ENCODE data around the gene DEPP1. TPM values are rescaled to one million over a fixed set of nuclear protein-coding genes. Genes with fewer than 3 reads are reported as not detected.

Gene DEPP1
- total RNA-seq, 1 donor from 2014 or later = 309 TPM

- Histone ChIP-seq H3K9me3 (no peaks in the 10 kb centered on the region), H3K4me1 (no peaks in the 10 kb centered on the region), H3K4me3 (no peak overlapping the region), H3K36me3 (peaks cover 0 to 4% of the 10 kb centered on the region in 2 donors), H3K27me3 (no peaks in the 10 kb centered on the region), H3K27ac (no peak overlapping the region)
- peak in 1 of 2 donors; percentile 25 for DNase-seq (ENCODE audit: low spot score in 2 of 2)
- intact Hi-C loops (cut with DNase I) = loop anchor here (2.0 kb wide), 1 partner anchor 15 kb away; no protein-coding TSS in a partner anchor
- no peak for TF ChIP-seq CTCF (IDR thresholded peaks at IDR 0.05)
These were observed 26.9 kb downstream of the DEPP1 start for GRCh38 chr10:44951576-44952226.

GRCh38 chr10:44950326-44951225 is 28.0 kb downstream of the DEPP1 start:
- Histone ChIP-seq H3K27ac (no peak overlapping the region), H3K27me3 (no peaks in the 10 kb centered on the region), H3K4me1 (no peaks in the 10 kb centered on the region), H3K4me3 (no peak overlapping the region), H3K9me3 (no peaks in the 10 kb centered on the region), H3K36me3 (peaks cover 0 to 4% of the 10 kb centered on the region in 2 donors)
- peak in 1 of 2 donors; percentile 48 for DNase-seq (ENCODE audit: low spot score in 2 of 2)
- intact Hi-C loops (cut with DNase I) = loop anchor here (2.0 kb wide), 1 partner anchor 14 kb away; no protein-coding TSS in a partner anchor
- no peak for TF ChIP-seq CTCF (IDR thresholded peaks at IDR 0.05)

GRCh38 chr10:44949915-44950314 is 28.7 kb downstream of the DEPP1 start:
- Histone ChIP-seq H3K4me1 (no peaks in the 10 kb centered on the region), H3K4me3 (no peak overlapping the region), H3K27me3 (no peaks in the 10 kb centered on the region), H3K27ac (no peak overlapping the region), H3K36me3 (peaks cover 0 to 4% of the 10 kb centered on the region in 2 donors), H3K9me3 (peaks cover 0 to 1% of the 10 kb centered on the region in 2 donors)
- DNase-seq (ENCODE audit: low spot score in 2 of 2) = peak in 1 of 2 donors; percentile 38
- TF ChIP-seq CTCF (IDR thresholded peaks at IDR 0.05) = no peak
- intact Hi-C loops (cut with DNase I) = loop anchor here (2.0 kb wide), 1 partner anchor 13 kb away; no protein-coding TSS in a partner anchor

GRCh38 chr10:44949127-44949802 is 29.3 kb downstream of the DEPP1 start:
- TF ChIP-seq CTCF (IDR thresholded peaks at IDR 0.05) = no peak
- Histone ChIP-seq H3K27me3 (no peaks in the 10 kb centered on the region), H3K4me3 (no peak overlapping the region), H3K36me3 (peaks cover 0 to under 1% of the 10 kb centered on the region in 2 donors), H3K27ac (no peak overlapping the region), H3K4me1 (no peaks in the 10 kb centered on the region), H3K9me3 (peaks cover 0 to 8% of the 10 kb centered on the region in 2 donors)
- DNase-seq (ENCODE audit: low spot score in 2 of 2) = peak in 1 of 2 donors; percentile 35
- intact Hi-C loops (cut with DNase I) = no loop called here

- intact Hi-C loops (cut with DNase I) = no loop called here
- Histone ChIP-seq H3K4me1 (no peaks in the 10 kb centered on the region), H3K27me3 (no peaks in the 10 kb centered on the region), H3K4me3 (no peak overlapping the region), H3K9me3 (peaks cover 0 to 12% of the 10 kb centered on the region in 2 donors), H3K27ac (no peak overlapping the region), H3K36me3 (no peaks in the 10 kb centered on the region)
- peak in 1 of 2 donors; percentile 12 for DNase-seq (ENCODE audit: low spot score in 2 of 2)
- TF ChIP-seq CTCF (IDR thresholded peaks at IDR 0.05) = no peak
These were observed 30.0 kb downstream of the DEPP1 start for GRCh38 chr10:44948642-44949041.
